Osteoblast (primary cell): ENCODE measurements around the gene TNFAIP2. TPM values are rescaled to one million over a fixed set of nuclear protein-coding genes. Genes with fewer than 3 reads are reported as not detected.
A peak's percentile ranks its signal among the peaks of the same experiment; 100 is the strongest.
"Not testable (repeated sequence)": the region's sequence is repeated elsewhere in the genome, so short reads cannot be mapped to it uniquely, and the experiment has no call there.

Experiments
- DNase-seq: peaks from one replicate; pipeline ENCODE4 v3.0.0; 2011; ENCODE audit warnings: low spot score, mixed read lengths; ENCODE audit not compliant: insufficient read length; ENCODE audit errors: missing footprints
- H2AFZ ChIP-seq: 2 replicates; pipeline ENCODE4 v1.6.0; 2011; ENCODE audit warnings: mild to moderate bottlenecking, low read length
- H3K27ac ChIP-seq: 2 replicates; pipeline ENCODE4 v1.5.1; 2011; ENCODE audit warnings: mild to moderate bottlenecking, low read depth, low read length, moderate library complexity
- H3K27me3 ChIP-seq: 2 replicates; pipeline ENCODE4 v1.6.0; 2012; ENCODE audit warnings: mild to moderate bottlenecking, control low read depth, inconsistent platforms, low read length, moderate library complexity; ENCODE audit not compliant: insufficient read depth
- H3K36me3 ChIP-seq: 2 replicates; pipeline ENCODE4 v1.5.1; 2011; ENCODE audit warnings: mild to moderate bottlenecking, low read length, control low read depth, moderate library complexity; ENCODE audit not compliant: insufficient read depth
- H3K4me1 ChIP-seq: 2 replicates; pipeline ENCODE4 v1.5.1; 2011; ENCODE audit warnings: mild to moderate bottlenecking, low read length, control low read depth, moderate library complexity; ENCODE audit not compliant: insufficient read depth
- H3K4me2 ChIP-seq: 2 replicates; pipeline ENCODE4 v1.6.0; 2011; ENCODE audit warnings: mild to moderate bottlenecking, low read length; ENCODE audit not compliant: insufficient read depth
- H3K4me3 ChIP-seq: fragments of 200-600 bp; sonication (generic); 3 replicates; pipeline ENCODE4 v1.5.1; 2012; ENCODE audit warnings: mild to moderate bottlenecking, low read length, inconsistent platforms; ENCODE audit not compliant: insufficient read depth
- H3K79me2 ChIP-seq: 2 replicates; pipeline ENCODE4 v1.6.0; 2012; ENCODE audit warnings: mild to moderate bottlenecking, low read length, control low read depth, inconsistent platforms; ENCODE audit not compliant: insufficient read depth
- H3K9me3 ChIP-seq: 2 replicates; pipeline ENCODE4 v1.5.1; 2011; ENCODE audit warnings: low read depth, low read length, control low read depth
- H4K20me1 ChIP-seq: 2 replicates; pipeline ENCODE4 v1.6.0; 2012; ENCODE audit warnings: mild to moderate bottlenecking, low read length, control low read depth; ENCODE audit not compliant: insufficient read depth
- total RNA-seq: library from RNA; depleted of rRNA; stranded (reverse); fragments of >200 nt; gene quantifications from 2 replicates; pipeline ENCODE4 v1.2.3, GENCODE V29; 2012
- TF ChIP-seq, protein P1 (sequence below): IDR thresholded peaks from 2 replicates; pipeline ENCODE4 v1.5.1; 2011; ENCODE audit warnings: mild to moderate bottlenecking, low read depth, low read length, moderate library complexity; ENCODE audit errors: extremely low read depth

The TNFAIP2 gene
- total RNA-seq, 1 donor: 60.1 TPM

DNA sequence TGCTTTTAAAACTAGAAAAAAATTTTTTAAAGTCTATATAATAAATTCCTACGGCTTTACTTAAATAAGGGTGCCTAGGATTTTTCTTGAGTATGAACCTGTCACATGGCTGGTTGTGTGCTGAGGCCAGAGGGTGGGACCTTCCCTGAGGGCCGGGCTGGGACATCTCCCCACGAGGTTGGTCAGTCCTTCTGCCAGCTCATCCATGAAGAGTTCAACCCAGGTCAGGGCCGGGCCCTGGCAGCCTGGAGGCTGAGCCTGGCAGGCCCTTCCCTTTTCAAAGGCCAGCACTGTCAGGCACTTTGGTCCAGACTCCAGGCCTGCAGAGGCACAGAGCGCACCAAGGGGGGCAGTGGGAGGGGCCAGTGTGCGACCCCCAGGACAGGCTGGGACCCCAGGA, 31.7 kb downstream of the TNFAIP2 start:
- Histone ChIP-seq H2AFZ (no peak overlapping the region), H3K27ac (no peak overlapping the region), H3K4me1 (peaks cover 4% of the 10 kb centered on the region), H3K4me3 (no peak overlapping the region), H4K20me1 (no peaks in the 10 kb centered on the region), H3K79me2 (no peaks in the 10 kb centered on the region), H3K27me3 (peaks cover 5% of the 10 kb centered on the region), H3K36me3 (no peaks in the 10 kb centered on the region), H3K9me3 (no peaks in the 10 kb centered on the region), H3K4me2 (no peak overlapping the region)
- TF ChIP-seq, protein P1, sequence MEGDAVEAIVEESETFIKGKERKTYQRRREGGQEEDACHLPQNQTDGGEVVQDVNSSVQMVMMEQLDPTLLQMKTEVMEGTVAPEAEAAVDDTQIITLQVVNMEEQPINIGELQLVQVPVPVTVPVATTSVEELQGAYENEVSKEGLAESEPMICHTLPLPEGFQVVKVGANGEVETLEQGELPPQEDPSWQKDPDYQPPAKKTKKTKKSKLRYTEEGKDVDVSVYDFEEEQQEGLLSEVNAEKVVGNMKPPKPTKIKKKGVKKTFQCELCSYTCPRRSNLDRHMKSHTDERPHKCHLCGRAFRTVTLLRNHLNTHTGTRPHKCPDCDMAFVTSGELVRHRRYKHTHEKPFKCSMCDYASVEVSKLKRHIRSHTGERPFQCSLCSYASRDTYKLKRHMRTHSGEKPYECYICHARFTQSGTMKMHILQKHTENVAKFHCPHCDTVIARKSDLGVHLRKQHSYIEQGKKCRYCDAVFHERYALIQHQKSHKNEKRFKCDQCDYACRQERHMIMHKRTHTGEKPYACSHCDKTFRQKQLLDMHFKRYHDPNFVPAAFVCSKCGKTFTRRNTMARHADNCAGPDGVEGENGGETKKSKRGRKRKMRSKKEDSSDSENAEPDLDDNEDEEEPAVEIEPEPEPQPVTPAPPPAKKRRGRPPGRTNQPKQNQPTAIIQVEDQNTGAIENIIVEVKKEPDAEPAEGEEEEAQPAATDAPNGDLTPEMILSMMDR: no peak
- peak; percentile 97 for DNase-seq

DNA sequence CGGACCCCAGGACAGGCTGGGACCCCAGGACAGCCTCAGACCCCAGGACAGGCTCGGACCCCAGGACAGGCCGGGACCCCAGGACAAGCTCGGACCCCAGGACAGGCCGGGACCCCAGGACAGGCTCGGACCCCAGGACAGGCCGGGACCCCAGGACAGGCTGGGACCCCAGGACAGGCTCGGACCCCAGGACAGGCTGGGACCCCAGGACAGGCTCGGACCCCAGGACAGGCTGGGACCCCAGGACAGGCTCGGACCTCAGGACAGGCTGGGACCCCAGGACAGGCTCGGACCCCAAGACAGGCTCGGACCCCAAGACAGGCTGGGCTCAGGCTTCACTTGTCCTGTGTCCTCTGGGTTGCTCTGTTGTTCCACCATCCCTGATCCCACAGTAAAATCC, 32.2 kb downstream of the TNFAIP2 start:
- H3K4me3 ChIP-seq, H3K9me3 ChIP-seq, H4K20me1 ChIP-seq, H3K4me2 ChIP-seq, H3K27me3 ChIP-seq, H3K79me2 ChIP-seq, H3K4me1 ChIP-seq, H3K36me3 ChIP-seq, DNase-seq, H2AFZ ChIP-seq, H3K27ac ChIP-seq: not testable (repeated sequence)

DNA sequence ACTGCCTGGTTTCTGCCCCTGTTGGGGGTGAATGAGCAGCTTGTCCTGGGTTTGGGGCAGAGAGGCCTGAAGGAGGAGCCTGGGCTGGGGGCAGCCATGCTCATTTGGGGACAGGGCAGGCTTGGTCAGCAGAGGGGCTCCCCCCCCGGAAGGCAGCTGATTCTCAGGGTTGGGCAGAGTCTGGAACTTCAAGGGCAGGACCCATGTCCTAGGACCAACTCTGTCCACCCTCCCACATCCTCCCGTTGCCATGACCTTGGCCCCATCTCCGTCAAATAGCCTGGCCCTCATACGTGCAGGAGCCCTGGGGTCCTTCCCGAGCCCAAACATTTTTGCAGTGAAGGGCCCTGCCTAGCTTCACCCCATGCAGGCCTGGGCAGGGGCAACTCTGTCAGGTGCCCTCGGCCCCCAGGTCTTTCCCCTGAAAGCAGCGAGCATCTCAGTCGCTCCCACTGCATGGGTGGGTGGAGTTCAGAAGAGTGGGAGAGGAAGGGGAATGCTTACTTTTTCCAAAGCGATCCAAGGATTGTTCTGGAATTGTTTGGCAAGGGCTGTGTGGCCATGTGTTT, 32.6 kb downstream of the TNFAIP2 start:
- peaks cover 4% of the 10 kb centered on the region for H3K4me1 ChIP-seq
- H4K20me1 ChIP-seq: no peaks in the 10 kb centered on the region
- H3K27ac ChIP-seq: no peak overlapping the region
- H3K4me3 ChIP-seq: no peak overlapping the region
- no peaks in the 10 kb centered on the region for H3K79me2 ChIP-seq
- H3K27me3 ChIP-seq: peaks cover 5% of the 10 kb centered on the region
- no peak for DNase-seq
- H3K36me3 ChIP-seq: no peaks in the 10 kb centered on the region
- TF ChIP-seq, protein P1: no peak
- no peaks in the 10 kb centered on the region for H3K9me3 ChIP-seq
- no peak overlapping the region for H3K4me2 ChIP-seq
- H2AFZ ChIP-seq: no peak overlapping the region

DNA sequence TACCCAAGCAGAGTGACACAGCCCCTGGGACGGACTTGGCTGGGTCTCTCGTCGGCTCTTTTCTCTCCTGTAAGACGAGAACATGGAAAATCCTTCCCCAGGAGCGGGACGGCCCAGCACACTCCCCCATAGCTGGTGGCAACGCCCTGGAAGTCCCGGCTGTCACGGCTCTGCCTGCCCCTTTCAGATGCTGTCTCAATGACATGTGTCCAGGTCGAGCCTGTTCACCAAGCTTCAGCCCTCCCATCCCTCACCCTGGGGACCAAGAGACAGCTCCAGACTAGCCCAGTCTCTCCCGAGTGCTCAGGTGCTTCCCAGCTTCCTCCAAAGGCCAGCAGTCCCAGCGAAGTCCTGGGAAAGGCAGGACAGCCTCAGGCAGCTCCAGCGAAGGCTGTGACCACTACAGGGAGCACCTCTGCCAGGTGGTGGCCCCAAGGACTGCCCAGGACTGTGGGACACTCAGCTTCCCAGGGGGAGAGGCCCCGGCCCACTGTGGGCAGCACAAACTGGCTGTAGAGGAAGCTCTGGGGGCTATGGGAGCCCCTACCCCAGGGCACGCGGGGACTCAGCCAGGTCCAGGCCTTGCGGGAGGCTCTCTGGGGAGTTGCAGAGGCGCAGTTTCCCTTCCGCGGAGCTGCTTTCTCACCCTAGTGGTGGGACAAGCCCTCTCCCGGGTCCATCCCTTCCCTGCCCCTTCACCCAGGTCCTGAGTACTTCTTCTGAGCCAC, 33.6 kb downstream of the TNFAIP2 start:
- Histone ChIP-seq H4K20me1 (no peaks in the 10 kb centered on the region), H3K27ac (no peak overlapping the region), H3K36me3 (no peaks in the 10 kb centered on the region), H3K9me3 (no peaks in the 10 kb centered on the region), H2AFZ (no peak overlapping the region), H3K4me3 (no peak overlapping the region), H3K27me3 (peaks cover 6% of the 10 kb centered on the region), H3K4me2 (no peak overlapping the region), H3K79me2 (no peaks in the 10 kb centered on the region), H3K4me1 (peaks cover 4% of the 10 kb centered on the region)
- no peak for DNase-seq
- TF ChIP-seq, protein P1: no peak
